Gastrocnemius medialis (tissue), 4 donors: ENCODE results near the gene THAP7. TPM values are rescaled to one million over a fixed set of nuclear protein-coding genes. Genes with fewer than 3 reads are reported as not detected.

Experiments used
- ATAC-seq, 2 donors: fragments of 150-250 bp; one replicate each; pipeline ENCODE4 v1.9.1; 2016
- DNase-seq, 2 donors: peaks; one replicate each; pipeline ENCODE4 v3.0.0-alpha.2; 2019
- H3K27ac ChIP-seq, 4 donors: fragments of 200-600 bp; sonication (generic); 1 replicate in 1 of 4; 2 replicates in 3 of 4; pipeline ENCODE4 v1.5.1; 2016 to 2018; ENCODE audit warnings: mild to moderate bottlenecking in 2 of 4, moderate library complexity in 1 of 4
- H3K27me3 ChIP-seq, 3 donors: fragments of 200-600 bp; sonication (generic) in 2 of 3; 1 replicate in 1 of 3; 2 replicates in 2 of 3; pipeline versions ENCODE4 v1.5.1 to v1.6.0; 2016 to 2019; ENCODE audit warnings: mild to moderate bottlenecking in 1 of 3, moderate library complexity in 1 of 3
- H3K36me3 ChIP-seq, 2 donors: fragments of 200-600 bp; sonication (generic) in 1 of 2; one replicate each; pipeline ENCODE4 v1.5.1; 2017 to 2018
- H3K4me1 ChIP-seq, 2 donors: fragments of 200-600 bp; sonication (generic) in 1 of 2; one replicate each; pipeline ENCODE4 v1.5.1; 2016 to 2017; ENCODE audit warnings: mild to moderate bottlenecking in 2 of 2
- H3K4me3 ChIP-seq, 4 donors: fragments of 200-600 bp; sonication (generic) in 3 of 4; 1 replicate in 1 of 4; 2 replicates in 3 of 4; pipeline ENCODE4 v1.5.1; 2016 to 2019; ENCODE audit warnings: mild to moderate bottlenecking in 2 of 4
- H3K9me3 ChIP-seq, 3 donors: fragments of 200-600 bp; sonication (generic) in 2 of 3; 1 replicate in 1 of 3; 2 replicates in 2 of 3; pipeline ENCODE4 v1.5.1; 2016 to 2019
- POLR2A ChIP-seq, 2 donors: fragments of 450-650 bp; IDR thresholded peaks; one replicate each; pipeline ENCODE4 v1.6.1; 2017; ENCODE audit warnings: antibody characterized with exemption in 2 of 2, mild to moderate bottlenecking in 2 of 2, moderate library complexity in 2 of 2
- in situ Hi-C, 4 donors: fragments of 200-750 bp; cut with MboI; loops; one replicate each; pipeline versions ENCODE4 v1.15.0 to v1.8.0; 2017; ENCODE audit warnings: low sequenced_read_pairs in 4 of 4
- intact Hi-C: fragments of 100-400 bp; cut with DNase I; formaldehyde crosslinking; loops from one replicate; pipeline ENCODE4 v1.15.1; 2023; ENCODE audit warnings: low total_unique reads
- total RNA-seq, 4 donors: library from RNA; depleted of rRNA; stranded (reverse); fragments of >200 nt; gene quantifications; one replicate each; pipeline versions ENCODE4 v1.1.0 to v1.2.3, GENCODE V29; 2016
- TF ChIP-seq, protein P1 (sequence below), 5 experiments: fragments of 450-650 bp in 3 of 5; fragments of 200-600 bp in 2 of 5; sonication (generic) in 2 of 5; IDR thresholded peaks in 4 of 5; conservative IDR thresholded peaks in 1 of 5; 1 replicate in 4 of 5; 2 replicates in 1 of 5; pipeline ENCODE4 v1.5.1; 2016 to 2019; ENCODE audit warnings: antibody characterized with exemption in 5 of 5, mild to moderate bottlenecking in 3 of 5, moderate library complexity in 3 of 5

The THAP7 gene
- total RNA-seq, 4 donors from 2014 or later: 44.8 to 76.2 (median 61.7) TPM

DNA sequence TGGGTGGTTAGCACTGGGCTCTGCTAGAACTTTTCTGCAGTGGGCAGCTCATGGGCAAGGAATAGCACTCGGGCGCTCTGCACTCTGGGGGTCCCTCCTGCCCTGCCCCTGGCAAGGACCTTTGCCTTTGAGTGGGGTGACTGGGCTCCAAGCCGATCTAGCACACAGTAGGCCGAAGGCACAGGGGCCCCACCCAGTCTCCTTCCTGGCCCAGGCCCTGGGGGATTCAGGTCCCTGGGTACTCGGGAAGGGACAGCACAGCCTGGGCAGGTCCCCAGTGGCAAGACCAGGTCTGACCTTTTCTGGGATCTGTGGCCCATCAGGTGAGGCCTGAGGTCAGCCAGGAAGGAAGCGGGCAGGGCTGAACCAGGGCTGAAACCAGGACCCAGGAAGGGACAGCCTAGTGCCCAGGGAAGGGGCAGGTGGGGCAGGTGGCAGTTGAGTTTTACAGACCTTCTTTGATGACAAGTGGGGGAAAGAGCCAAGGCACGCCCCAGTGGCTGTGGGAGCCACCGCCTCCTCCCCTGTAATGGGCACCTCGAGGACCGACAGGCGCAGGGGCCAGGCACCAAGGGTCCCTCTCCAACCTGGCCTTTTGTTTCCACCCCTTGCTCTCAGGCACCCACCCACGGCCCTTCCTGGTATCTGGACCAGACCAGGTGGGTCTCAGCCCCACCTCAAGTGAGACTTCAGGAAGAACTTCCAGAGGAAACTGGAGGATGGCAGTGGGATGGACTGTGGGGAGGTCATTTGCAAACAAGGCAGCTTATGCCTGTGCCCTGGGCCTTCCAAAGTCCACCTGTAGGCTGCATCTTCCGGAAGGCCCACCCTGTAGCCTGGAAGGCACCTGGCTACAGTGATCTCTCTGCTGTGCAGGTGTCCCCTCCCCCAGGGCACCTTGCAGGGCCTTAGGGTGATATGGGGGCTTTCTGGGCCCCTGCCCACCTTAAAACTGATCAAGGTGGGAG lies 35.7 kb downstream of the THAP7 start:
- intact Hi-C loops (no loop called here), in situ Hi-C loops (no loop called here)
- ATAC-seq (no peak), DNase-seq (no peak)
- H3K27me3 ChIP-seq: peaks cover 0 to 16% (median 7%) of the 10 kb centered on the region in 3 donors
- H3K9me3 ChIP-seq: no peaks in the 10 kb centered on the region
- H3K4me1 ChIP-seq: peaks cover 0 to 4% of the 10 kb centered on the region in 2 donors
- TF ChIP-seq, protein P1, sequence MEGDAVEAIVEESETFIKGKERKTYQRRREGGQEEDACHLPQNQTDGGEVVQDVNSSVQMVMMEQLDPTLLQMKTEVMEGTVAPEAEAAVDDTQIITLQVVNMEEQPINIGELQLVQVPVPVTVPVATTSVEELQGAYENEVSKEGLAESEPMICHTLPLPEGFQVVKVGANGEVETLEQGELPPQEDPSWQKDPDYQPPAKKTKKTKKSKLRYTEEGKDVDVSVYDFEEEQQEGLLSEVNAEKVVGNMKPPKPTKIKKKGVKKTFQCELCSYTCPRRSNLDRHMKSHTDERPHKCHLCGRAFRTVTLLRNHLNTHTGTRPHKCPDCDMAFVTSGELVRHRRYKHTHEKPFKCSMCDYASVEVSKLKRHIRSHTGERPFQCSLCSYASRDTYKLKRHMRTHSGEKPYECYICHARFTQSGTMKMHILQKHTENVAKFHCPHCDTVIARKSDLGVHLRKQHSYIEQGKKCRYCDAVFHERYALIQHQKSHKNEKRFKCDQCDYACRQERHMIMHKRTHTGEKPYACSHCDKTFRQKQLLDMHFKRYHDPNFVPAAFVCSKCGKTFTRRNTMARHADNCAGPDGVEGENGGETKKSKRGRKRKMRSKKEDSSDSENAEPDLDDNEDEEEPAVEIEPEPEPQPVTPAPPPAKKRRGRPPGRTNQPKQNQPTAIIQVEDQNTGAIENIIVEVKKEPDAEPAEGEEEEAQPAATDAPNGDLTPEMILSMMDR (IDR thresholded peaks at IDR 0.05 in 4 of 5, conservative IDR thresholded peaks at IDR 0.05 in 1 of 5): no peak
- no peak for TF ChIP-seq POLR2A (IDR thresholded peaks at IDR 0.05)
- no peak overlapping the region for H3K27ac ChIP-seq
- H3K36me3 ChIP-seq: no peaks in the 10 kb centered on the region
- H3K4me3 ChIP-seq: no peak overlapping the region

- Histone ChIP-seq H3K27me3 (peaks cover 0 to 16% (median 7%) of the 10 kb centered on the region in 3 donors), H3K4me1 (peaks cover 0 to 4% of the 10 kb centered on the region in 2 donors), H3K27ac (no peak overlapping the region), H3K4me3 (peak overlapping the region; percentile 41 to 58 (median 44)), H3K36me3 (no peaks in the 10 kb centered on the region), H3K9me3 (no peaks in the 10 kb centered on the region)
- intact Hi-C loops (no loop called here), in situ Hi-C loops (no loop called here)
- peak in 1 of 2 donors; percentile 35 for ATAC-seq
- no peak for DNase-seq
- TF ChIP-seq, protein P1 (IDR thresholded peaks at IDR 0.05 in 4 of 5, conservative IDR thresholded peaks at IDR 0.05 in 1 of 5): no peak
- TF ChIP-seq POLR2A (IDR thresholded peaks at IDR 0.05): no peak
These were observed 36.6 kb downstream of the THAP7 start for GRCh38 chr22:20965104-20965887.

DNA sequence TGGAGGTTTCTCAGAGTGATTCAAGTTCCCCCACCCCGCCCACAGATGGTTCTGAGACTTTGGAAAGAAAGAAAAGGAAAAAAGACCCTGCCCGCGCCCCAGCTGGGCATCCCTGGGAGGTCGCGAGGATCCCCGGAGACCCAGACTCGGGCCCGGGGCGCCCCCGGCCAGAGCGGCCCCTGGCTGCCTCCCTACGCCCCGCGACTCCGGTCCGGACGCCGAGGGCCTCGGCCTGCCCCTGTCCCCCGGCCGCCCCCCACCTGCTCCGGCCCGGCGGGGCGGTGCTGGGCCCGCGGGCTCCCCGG lies 37.2 kb downstream of the THAP7 start:
- ATAC-seq: no peak
- in situ Hi-C loops (no loop called here), intact Hi-C loops (loop anchor here (5.0 kb wide), 1 partner anchor 33 kb away; no protein-coding TSS in a partner anchor)
- no peaks in the 10 kb centered on the region for H3K36me3 ChIP-seq
- TF ChIP-seq, protein P1 (IDR thresholded peaks at IDR 0.05 in 4 of 5, conservative IDR thresholded peaks at IDR 0.05 in 1 of 5): no peak
- no peak for TF ChIP-seq POLR2A (IDR thresholded peaks at IDR 0.05)
- no peak for DNase-seq
- H3K9me3 ChIP-seq: no peaks in the 10 kb centered on the region
- H3K27ac ChIP-seq: no peak overlapping the region
- peaks cover 0 to 16% (median 7%) of the 10 kb centered on the region in 3 donors for H3K27me3 ChIP-seq
- peaks cover 0 to 4% of the 10 kb centered on the region in 2 donors for H3K4me1 ChIP-seq
- peak overlapping the region in 2 of 4 donors; percentile 34 to 44 for H3K4me3 ChIP-seq

- intact Hi-C loops: loop anchor here (5.0 kb wide), 1 partner anchor 33 kb away; no protein-coding TSS in a partner anchor
- H3K4me1 ChIP-seq: peaks cover 0 to 4% of the 10 kb centered on the region in 2 donors
- H3K27me3 ChIP-seq: peaks cover 0 to 16% (median 7%) of the 10 kb centered on the region in 3 donors
- no peak for ATAC-seq
- H3K27ac ChIP-seq: no peak overlapping the region
- no peaks in the 10 kb centered on the region for H3K36me3 ChIP-seq
- H3K9me3 ChIP-seq: no peaks in the 10 kb centered on the region
- DNase-seq: no peak
- peak overlapping the region in 2 of 4 donors; percentile 34 to 44 for H3K4me3 ChIP-seq
- no peak for TF ChIP-seq POLR2A (IDR thresholded peaks at IDR 0.05)
- TF ChIP-seq, protein P1 (IDR thresholded peaks at IDR 0.05 in 4 of 5, conservative IDR thresholded peaks at IDR 0.05 in 1 of 5): no peak
- in situ Hi-C loops: no loop called here
These were observed 37.7 kb downstream of the THAP7 start for GRCh38 chr22:20964090-20964798.
